ENCODE measurements around the gene SLC6A15. TPM values are rescaled to one million over a fixed set of nuclear protein-coding genes. Genes with fewer than 3 reads are reported as not detected.

SLC6A15 gene
- total and polyA plus RNA-seq, 2 of the 8 experiments (the other 6 are each of a cell fraction or from before 2014, with no cell fraction given), result 3.1 to 42.0 TPM

DNA sequence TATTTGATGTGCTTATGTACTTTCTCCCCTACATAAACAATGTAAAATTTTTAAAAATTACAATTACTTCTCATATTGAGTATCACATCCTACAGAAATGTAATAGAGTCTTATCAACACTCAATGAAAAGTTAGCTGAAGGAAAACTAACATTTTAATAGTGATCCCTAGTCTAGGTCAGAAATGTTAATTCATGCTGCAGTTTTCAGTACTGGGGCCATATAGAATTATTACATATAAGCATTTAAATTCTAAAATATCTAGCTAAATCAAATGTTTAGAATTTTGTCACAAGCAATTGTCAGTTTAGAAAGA is 37.8 kb downstream of the SLC6A15 start (continued):
- TF ChIP-seq, protein P1, sequence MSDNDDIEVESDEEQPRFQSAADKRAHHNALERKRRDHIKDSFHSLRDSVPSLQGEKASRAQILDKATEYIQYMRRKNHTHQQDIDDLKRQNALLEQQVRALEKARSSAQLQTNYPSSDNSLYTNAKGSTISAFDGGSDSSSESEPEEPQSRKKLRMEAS (IDR thresholded peaks at IDR 0.05), result no peak
- no peak for TF ChIP-seq SRF (IDR thresholded peaks at IDR 0.05; ENCODE audit: low read depth, low read length)
- TF ChIP-seq FOSL1 (IDR thresholded peaks at IDR 0.05; ENCODE audit: insufficient read depth, low read depth, low read length), result no peak
